A204.1 (cell line): ENCODE results near the gene MIEN1.
"Not testable (repeated sequence)": the region's sequence is repeated elsewhere in the genome, so short reads cannot be mapped to it uniquely, and the experiment has no call there.

Experiments
- FAIRE-seq: peaks from 2 replicates; lab custom pipeline; 2012; peaks lifted over from hg19 to GRCh38; lab: Jason Lieb, UNC

The MIEN1 gene

DNA sequence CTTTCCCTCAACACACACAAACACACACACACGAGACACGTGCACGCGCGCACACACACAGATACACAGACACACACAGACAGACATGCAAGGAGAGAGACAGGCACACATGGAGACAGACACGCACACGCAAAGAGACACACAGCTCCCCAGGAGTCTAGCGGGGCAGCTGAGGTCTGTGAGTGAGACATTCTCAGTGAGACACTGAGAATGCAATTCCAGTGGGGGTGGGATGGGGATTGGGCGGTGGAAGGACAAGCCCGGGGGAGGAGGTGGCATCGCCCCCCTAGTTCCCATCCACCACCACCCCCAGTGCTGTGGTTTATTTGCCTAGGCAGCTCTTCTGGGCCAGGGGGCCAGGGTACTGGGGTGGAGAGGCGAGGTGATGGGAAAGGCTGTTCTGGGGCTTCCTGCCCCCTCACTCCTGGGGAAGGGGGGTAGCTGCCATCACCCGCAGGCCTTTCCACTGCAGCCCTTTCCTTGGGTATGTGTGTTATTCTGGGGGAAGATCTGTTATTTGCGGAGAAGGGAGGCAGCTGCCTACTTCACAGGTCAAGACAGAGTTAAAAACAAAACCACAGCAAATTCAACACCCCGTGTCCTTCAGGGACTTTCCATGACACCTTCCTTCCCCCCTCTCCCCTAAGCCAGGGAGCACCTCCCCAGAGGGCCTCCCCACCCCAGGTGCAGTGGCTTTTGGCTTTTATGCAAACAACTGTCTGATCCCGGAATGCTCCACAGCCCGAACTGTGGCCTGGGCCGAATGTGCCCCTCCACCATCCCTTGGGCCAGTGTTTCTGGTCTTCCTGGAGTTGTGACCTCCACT lies 25.4 kb upstream of the MIEN1 start:
- FAIRE-seq: no peak

DNA sequence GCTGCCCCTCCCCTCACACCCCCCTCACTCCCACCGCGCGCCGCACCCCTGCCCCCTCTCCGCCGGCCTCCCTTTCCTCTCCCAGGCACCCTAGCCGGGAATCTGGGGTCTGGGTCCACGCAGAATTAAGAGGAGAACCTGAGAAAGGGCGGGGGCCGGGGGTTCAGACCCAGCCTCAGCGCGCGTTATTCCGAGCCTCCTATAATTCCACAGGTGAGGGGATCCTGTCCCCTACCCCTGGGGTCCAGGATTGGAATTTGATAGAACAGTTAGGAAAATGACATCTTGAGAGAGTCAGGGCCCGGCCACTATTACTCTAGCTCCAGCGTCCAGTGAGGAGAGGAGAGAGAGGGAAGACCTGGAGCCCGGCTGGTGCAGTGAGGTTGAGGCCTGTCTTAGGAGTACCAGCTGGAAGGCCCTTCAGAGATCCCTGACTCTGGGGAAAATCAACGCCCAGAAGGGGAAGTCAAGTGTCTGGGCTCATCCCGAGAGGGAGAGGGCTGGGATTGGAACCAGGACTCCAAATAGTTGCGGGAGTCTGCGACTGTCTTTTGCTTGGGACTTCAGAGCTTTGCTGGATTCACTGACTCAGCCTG lies 24.7 kb upstream of the MIEN1 start:
- FAIRE-seq: no peak

GRCh38 chr17:39754161-39754957 lies 24.0 kb upstream of the MIEN1 start:
- no peak for FAIRE-seq

- no peak for FAIRE-seq
These were observed 23.3 kb upstream of the MIEN1 start for GRCh38 chr17:39753514-39754160.

DNA sequence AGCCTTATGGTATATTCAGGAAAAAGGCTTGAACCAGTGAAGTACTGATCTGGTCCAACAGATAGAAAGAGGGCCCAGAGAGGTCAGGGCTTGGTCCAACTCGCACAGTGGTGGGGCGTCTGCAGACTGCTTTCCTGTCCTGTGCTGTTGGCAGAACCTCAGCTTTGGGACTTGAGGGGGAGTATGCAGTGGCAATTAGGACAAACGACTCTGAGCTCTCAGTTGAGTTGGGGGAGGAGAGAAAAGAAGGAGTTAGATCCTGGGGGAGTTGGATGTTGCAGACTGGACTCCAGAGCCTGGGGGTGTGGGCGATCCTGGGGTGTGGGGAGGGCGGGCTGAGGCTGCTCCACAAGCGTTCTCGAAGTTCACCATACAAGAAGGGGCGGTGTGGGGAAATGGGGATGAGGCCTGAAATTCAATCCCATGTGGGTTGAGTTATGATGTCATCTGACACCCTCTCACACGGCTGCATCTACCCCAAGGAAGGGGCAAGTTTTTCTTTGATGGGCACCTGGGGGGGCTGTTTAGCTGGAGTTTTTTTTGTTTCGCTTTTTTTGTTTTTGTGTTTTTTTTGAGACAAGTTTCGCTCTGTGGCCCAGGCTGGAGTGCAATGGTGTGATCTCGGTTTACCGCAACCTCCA lies 22.0 kb upstream of the MIEN1 start:
- FAIRE-seq: no peak

DNA sequence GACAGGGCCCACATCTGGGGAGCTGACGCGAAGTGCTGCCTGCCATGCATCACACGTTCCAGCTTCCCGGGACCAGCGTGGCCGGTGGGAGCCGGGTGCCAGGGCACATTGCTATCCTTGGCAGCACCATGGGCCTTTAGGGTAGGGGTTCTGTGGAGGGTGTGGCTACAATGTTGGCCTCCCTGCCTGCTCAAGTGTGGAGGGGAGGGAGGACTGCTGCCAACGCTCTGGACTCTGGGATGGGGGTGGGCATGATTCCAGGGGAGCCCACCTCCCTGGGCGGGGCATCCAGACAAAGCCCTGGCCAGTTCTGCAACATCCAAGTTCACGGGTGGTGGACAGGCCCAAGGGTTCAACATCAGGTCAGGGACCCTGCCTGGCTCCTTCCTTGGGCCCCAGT lies 21.3 kb upstream of the MIEN1 start:
- FAIRE-seq: no peak

- no peak for FAIRE-seq
These were observed 20.7 kb upstream of the MIEN1 start for GRCh38 chr17:39751016-39751543.

DNA sequence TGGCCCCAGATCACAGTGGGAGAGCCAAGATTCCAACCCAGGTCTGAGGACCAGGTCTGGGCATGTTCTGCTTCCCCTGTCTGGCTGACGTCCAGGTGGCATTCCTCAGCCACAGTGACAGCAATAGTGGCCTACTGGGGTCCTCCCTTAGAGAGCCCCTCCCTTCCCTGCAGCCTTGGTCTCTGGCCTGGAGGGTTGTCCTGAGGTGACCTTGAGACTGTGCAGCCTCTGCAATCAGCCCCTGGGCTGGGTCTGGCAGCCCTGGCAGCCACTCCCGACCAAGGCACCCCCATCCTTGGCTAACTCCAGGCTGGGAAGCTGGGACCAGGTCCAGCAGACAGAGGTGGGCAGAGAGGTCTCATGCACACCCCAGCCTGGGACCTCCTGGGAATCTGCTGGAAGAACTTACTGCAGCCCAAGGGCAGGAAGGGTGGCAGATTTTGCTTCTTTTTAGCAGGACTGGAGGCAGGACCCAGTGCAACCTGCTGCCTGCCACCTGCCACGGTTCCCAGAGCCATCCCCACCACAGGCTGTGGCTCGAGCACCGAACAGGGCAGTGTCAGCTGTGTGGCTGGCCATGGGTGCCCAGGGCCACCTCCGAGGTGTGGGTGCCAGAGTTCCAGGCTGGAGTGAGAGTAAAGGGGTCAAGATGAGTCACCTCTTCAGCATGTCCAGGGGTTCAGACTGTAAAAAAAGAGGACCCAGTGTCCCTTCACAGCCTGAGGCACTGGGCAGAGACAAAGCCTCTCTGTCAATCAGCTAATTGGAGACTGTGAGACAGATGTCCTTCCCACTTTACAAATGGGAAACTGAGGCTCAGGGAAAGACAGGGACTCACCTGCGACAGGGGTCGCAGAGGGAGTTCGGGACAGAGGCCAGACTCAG lies 20.0 kb upstream of the MIEN1 start:
- no peak for FAIRE-seq

GRCh38 chr17:39748444-39749034 lies 18.2 kb upstream of the MIEN1 start:
- FAIRE-seq: not testable (repeated sequence)

- FAIRE-seq: no peak
These were observed 17.4 kb upstream of the MIEN1 start for GRCh38 chr17:39747745-39748144.

DNA sequence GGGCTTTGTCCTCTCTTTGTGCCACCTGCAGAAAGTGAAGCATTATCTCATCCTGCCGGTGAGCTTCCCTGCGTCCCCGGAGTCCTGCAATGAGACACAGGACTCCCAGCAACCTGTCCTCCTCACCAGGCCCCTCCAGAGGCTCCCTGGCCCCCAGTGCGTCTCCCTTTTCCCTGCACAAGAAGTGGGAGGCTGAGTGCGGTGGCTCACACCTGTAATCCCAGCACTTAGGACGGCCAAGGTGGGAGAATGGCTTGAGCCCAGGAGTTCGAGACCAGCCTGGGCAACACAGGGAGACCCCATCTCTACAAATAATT lies 15.8 kb upstream of the MIEN1 start:
- FAIRE-seq: no peak

GRCh38 chr17:39745335-39746144 lies 15.2 kb upstream of the MIEN1 start:
- no peak for FAIRE-seq

- FAIRE-seq: no peak
These were observed 14.5 kb upstream of the MIEN1 start for GRCh38 chr17:39744836-39745215.

GRCh38 chr17:39744075-39744835 lies 13.9 kb upstream of the MIEN1 start:
- FAIRE-seq: no peak

DNA sequence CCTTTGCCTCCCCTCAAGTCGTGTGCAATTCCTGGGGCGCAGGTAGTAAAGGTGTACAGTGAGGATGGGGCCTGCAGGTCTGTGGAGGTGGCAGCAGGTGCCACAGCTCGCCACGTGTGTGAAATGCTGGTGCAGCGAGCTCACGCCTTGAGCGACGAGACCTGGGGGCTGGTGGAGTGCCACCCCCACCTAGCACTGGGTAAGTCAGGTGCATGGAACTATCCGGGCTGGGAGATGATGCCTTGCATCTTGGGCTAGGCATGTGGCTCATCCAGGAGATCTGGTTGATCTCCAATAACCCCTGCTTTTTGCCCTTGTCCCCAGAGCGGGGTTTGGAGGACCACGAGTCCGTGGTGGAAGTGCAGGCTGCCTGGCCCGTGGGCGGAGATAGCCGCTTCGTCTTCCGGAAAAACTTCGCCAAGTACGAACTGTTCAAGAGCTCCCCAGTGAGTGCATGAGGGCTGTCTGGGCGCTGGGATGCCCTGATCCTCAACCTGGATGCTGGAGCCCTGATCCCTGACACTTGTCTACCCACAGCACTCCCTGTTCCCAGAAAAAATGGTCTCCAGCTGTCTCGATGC lies 12.6 kb upstream of the MIEN1 start:
- FAIRE-seq: no peak

GRCh38 chr17:39742126-39742855 lies 12.0 kb upstream of the MIEN1 start:
- FAIRE-seq: no peak

- no peak for FAIRE-seq
These were observed 10.2 kb upstream of the MIEN1 start for GRCh38 chr17:39740357-39741111.
